HG02981 (cell line): ENCODE data around the gene TMEM164.
"Not testable (repeated sequence)": the region's sequence is repeated elsewhere in the genome, so short reads cannot be mapped to it uniquely, and the experiment has no call there.

Experiments used
- ATAC-seq: cut with Tn5 transposase; IDR thresholded peaks from one replicate; pipeline ENCODE4 v1.9.1; 2021; ENCODE audit warnings: mild to moderate bottlenecking, moderate library complexity; ENCODE audit not compliant: unreplicated experiment

The TMEM164 gene

GRCh38 chrX:110002300-110003166, at the start of gene TMEM164:
TSS of gene TMEM164 (plus strand) at chrX:110003114. CDS start at chrX:110003775, 661 bp downstream.
- peak; percentile 75 for ATAC-seq

DNA sequence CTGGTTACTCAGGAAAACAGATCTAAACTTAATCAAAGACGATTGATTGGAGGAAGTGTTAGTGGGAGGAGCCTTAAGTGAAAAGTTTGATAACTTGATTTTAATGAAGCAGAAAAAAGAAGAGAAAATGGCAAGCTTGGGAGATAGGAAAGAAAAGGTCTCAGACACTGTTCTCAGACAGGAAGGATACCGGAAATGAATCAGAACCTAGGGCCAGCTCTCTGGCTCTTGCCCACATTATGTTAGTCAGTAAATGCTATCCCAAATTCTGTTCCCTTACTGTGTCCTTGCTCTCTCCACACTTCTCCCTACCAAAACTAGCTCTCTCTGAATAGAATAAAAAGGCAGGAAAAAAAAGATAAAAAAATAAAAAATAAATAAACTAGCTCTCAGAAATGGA, 48.6 kb upstream of the TMEM164 start:
- ATAC-seq, result no peak

GRCh38 chrX:109954955-109955354, 48.0 kb upstream of the TMEM164 start:
- ATAC-seq, result no peak

DNA sequence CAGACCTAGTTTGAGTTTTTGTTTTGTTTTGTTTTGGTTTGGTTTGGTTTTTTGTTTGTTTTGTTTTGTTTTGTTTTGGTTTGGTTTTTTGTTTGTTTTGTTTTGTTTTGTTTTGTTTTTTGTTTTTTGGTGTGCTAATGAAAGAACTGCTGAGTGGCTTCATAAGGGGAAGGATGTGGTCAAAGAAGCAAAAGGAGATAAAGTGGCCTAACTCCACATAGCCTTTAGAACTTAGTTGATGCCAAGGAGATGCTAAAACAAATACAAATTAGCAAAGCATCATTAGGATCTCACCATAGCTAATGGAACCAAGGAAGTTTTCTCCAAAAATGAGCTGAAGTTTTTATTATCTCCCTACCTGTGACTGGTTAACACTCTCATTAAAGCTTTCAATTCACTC, 44.6 kb upstream of the TMEM164 start:
- no peak for ATAC-seq

- ATAC-seq, result no peak
These were observed 43.5 kb upstream of the TMEM164 start for GRCh38 chrX:109959356-109959871.

- no peak for ATAC-seq
These were observed 38.5 kb upstream of the TMEM164 start for GRCh38 chrX:109964390-109964789.

DNA sequence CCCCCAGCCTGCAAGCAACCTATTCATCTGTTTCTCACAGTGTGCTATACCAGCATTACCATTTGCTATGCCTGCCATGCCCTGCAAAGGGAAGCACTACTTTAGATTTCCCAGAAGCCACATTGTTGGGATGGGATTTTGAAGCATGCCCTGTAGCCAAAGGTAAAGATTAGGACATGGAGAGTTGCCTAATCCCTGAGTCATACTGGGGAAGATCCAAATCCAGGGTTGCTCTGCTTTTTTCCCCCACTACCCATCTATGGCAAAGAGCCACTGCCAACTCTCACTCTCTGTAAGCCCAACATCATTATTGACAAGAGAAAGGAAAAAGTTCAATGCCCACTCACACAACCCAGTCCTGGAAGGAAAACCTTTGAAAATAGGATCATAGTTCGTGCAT, 36.7 kb upstream of the TMEM164 start:
- ATAC-seq, result no peak

GRCh38 chrX:109967156-109967555, 35.8 kb upstream of the TMEM164 start:
- ATAC-seq, result no peak

GRCh38 chrX:109970841-109971240, 32.1 kb upstream of the TMEM164 start:
- not testable (repeated sequence) for ATAC-seq

GRCh38 chrX:109974906-109975655, 27.8 kb upstream of the TMEM164 start:
- no peak for ATAC-seq

DNA sequence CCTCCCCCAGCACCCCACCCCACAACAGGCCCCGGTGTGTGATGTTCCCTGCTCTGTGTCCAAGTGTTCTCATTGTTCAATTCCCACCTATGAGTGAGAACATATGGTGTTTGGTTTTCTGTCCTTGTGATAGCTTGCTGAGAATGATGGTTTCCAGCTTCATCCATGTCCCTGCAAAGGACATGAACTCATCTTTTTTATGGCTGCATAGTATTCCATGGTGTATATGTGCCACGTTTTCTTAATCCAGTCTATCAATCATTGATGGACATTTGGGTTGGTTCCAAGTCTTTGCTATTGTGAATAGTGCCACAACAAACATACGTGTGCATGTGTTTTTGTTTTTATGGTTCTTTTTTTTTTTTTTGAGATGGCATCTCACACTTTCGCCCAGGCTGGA, 17.7 kb upstream of the TMEM164 start:
- not testable (repeated sequence) for ATAC-seq

GRCh38 chrX:109987884-109988283, 15.0 kb upstream of the TMEM164 start:
- no peak for ATAC-seq

GRCh38 chrX:109990582-109991276, 12.2 kb upstream of the TMEM164 start:
- ATAC-seq, result no peak

- no peak for ATAC-seq
These were observed 10.7 kb upstream of the TMEM164 start for GRCh38 chrX:109992203-109992602.

DNA sequence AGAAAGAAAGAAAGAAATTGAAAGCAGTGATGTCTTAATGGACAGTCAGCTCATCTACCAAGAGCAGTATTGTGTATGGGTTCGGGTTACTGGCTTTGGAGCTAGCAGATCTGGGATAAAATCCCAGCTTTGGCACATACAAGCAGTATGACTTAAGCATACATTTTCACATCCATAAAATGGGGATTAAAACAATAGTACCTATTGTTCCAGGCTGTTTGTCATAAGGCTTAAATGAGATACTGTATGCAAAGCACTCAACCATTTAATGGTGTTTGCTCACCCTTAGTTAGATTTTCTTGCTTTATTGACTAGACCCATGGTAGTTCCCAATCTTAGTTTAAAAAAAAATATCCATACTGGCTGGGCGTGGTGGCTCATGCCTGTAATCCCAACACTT, 7.8 kb upstream of the TMEM164 start:
- no peak for ATAC-seq

DNA sequence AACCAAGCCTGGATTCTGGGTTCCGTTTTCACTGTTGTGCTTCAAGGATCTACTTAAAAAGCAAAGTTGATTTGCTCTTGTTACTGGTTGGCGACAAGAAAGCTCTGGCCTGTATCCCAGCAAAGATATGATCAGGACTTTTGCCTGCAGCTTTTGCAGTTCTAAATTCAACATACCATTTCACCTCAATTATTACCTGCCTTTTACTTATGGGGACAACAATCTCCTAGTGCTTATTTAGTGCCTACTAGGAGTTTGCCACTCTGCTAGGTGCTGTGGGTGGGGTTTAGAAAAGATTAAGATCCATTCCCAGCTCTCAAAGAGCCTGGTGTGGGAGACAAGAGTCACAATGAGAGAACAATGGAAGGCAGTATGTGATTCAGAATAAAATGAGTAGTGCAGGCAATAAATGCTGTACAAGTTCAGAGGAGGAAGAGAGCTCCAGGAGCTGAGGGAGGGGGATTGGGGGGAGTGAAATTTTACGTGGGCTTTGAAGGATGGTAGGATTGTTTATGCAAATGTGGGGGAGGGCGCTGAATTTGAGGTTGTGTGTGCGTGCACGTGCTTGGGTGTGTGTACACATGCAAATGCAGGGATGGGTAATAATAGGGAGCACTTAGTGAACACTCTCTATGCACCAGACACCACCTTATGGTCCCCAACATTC, 5.0 kb upstream of the TMEM164 start:
- no peak for ATAC-seq

DNA sequence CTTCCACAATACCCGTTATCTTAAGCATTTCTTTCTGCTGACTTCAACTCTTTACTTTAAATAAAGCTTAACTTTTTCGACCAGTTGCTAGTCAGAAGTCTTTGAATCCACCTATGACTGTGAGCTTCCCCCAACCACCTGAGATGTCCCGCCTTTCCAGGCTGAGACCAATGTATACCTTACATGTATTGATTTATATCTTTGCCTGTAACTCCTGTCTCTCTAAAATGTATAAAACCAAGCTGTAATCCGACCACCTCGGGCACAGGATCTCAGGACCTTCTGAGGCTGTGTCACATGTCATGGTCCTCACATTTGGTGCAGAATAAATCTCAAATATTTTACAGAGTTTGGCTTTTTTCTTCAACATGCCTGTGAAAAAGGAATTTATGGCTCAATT, 2.9 kb upstream of the TMEM164 start:
- no peak for ATAC-seq

GRCh38 chrX:110000847-110001713, 1.8 kb upstream of the TMEM164 start:
- no peak for ATAC-seq

DNA sequence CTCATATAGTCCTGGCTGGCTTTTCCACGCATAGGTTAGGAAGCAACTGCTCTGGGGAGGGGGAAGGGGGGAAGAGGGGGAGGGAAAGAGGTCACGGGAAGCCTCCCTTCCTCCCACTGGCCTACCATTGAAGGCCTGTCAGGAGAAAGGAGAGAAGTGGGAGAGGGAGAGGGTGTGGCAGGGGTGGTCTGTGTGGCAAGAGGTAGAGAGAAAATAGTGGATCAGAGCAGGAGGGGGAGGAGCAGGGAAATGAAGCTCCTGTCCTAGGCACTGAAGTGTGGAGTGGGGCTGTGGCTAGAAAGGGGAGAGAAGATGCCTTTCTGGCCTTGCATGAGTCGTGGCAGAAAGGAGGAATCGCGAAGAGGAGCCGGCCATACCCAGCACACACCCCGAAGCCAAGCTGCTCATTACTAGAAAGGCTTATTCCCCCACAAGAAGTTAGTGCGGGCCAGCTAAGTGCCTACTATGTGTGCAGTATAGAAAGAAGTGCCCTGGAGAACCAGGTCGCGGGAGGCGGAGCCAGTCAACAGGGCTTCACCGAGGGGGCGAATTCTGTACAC, 1.1 kb upstream of the TMEM164 start:
- ATAC-seq, result no peak
